GM21447 (cell line): ENCODE data around the gene RBPJL.
"Not testable (repeated sequence)": the region's sequence is repeated elsewhere in the genome, so short reads cannot be mapped to it uniquely, and the experiment has no call there.

ENCODE experiments used
- ATAC-seq: cut with Tn5 transposase; IDR thresholded peaks from one replicate; pipeline ENCODE4 v1.9.1; 2021; ENCODE audit not compliant: unreplicated experiment

RBPJL gene

GRCh38 chr20:45341579-45341938 lies 34.9 kb downstream of the RBPJL start:
- ATAC-seq = no peak

- ATAC-seq = no peak
These were observed 35.6 kb downstream of the RBPJL start for GRCh38 chr20:45341939-45342854.

GRCh38 chr20:45342855-45343531 lies 36.4 kb downstream of the RBPJL start:
- no peak for ATAC-seq

- no peak for ATAC-seq
These were observed 37.0 kb downstream of the RBPJL start for GRCh38 chr20:45343532-45344167.

GRCh38 chr20:45344168-45344860 lies 37.7 kb downstream of the RBPJL start:
- ATAC-seq = no peak

- no peak for ATAC-seq
These were observed 38.7 kb downstream of the RBPJL start for GRCh38 chr20:45345104-45345936.

GRCh38 chr20:45346291-45346718 lies 39.7 kb downstream of the RBPJL start:
- no peak for ATAC-seq

- no peak for ATAC-seq
These were observed 40.2 kb downstream of the RBPJL start for GRCh38 chr20:45346851-45347250.

GRCh38 chr20:45347297-45347935 lies 40.8 kb downstream of the RBPJL start:
- no peak for ATAC-seq

- ATAC-seq = no peak
These were observed 41.5 kb downstream of the RBPJL start, which contains the start of gene SDC4 for GRCh38 chr20:45347936-45348778. Gene SDC4, minus strand, starts transcription at chr20:45348424. Its CDS starts 40 bp downstream, at chr20:45348384.

- no peak for ATAC-seq
These were observed 43.6 kb downstream of the RBPJL start for GRCh38 chr20:45350217-45350616.

- ATAC-seq = not testable (repeated sequence)
These were observed 44.2 kb downstream of the RBPJL start for GRCh38 chr20:45350795-45351194.

GRCh38 chr20:45352729-45353128 lies 46.1 kb downstream of the RBPJL start:
- ATAC-seq = no peak

GRCh38 chr20:45353746-45354145 lies 47.1 kb downstream of the RBPJL start:
- no peak for ATAC-seq

- ATAC-seq = no peak
These were observed 48.0 kb downstream of the RBPJL start for GRCh38 chr20:45354423-45355208.

- no peak for ATAC-seq
These were observed 48.8 kb downstream of the RBPJL start for GRCh38 chr20:45355209-45356084.
